NCI-H524 (cell line): ENCODE results near the gene DIPK1B.
A peak's percentile ranks its signal among the peaks of the same experiment; 100 is the strongest.
"Not testable (repeated sequence)": the region's sequence is repeated elsewhere in the genome, so short reads cannot be mapped to it uniquely, and the experiment has no call there.

ENCODE experiments used
- DNase-seq, 2 experiments: peaks; one replicate each; lab custom pipeline; 2025; lab: John Stamatoyannopoulos, UW

DIPK1B gene

GRCh38 chr9:136753371-136754058 lies 41.1 kb downstream of the DIPK1B start:
- no peak for DNase-seq

- DNase-seq = no peak
Observed at GRCh38 chr9:136754059-136754572, 41.7 kb downstream of the DIPK1B start.

DNA sequence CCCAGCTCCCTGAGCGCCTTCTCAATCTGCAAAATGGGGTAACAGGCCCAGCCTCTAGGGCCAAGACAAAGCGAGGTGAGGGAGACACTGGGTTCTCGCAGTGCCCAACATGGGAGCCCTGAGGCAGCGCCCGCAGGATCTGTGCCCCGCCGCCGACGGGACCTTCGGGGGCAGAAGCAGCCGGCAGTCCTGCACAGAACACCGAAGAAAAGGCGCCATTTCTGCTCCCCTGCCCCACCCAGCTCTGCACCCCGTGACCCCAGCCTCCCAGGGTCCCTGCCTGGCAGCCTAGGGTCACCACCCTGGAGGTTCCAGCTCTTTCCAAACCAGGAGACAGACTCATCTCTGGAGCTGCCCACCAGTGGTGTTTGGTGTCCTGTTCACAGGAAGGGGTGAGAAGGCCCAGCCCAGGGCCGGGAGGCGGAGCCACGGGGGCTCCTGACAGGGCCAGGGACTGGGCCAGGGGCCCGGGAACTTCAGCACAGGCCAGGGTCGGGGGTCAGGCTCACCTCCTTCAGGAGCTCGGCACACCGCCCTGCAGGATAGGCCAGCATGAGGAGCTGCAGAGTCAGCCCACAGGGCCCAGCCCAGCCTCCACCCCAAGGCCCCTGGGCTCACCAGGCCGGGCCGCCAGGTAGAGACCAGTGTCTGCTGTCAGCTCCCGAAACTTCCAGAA lies 42.4 kb downstream of the DIPK1B start:
- DNase-seq = no peak

GRCh38 chr9:136755302-136756133 lies 43.1 kb downstream of the DIPK1B start:
- DNase-seq = not testable (repeated sequence)

DNA sequence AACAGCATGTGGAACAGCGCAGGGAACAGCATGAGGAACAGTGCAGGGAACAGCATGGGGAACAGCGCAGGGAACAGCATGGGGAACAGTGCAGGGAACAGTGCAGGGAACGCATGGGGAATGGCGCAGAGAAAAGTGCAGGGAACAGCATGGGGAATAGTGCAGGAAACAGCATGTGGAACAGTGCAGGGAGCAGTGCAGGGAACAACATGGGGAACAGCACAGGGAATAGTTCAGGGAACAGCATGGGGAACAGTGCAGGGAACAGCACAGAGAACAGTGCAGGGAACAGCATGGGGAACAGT lies 43.7 kb downstream of the DIPK1B start:
- DNase-seq = no peak

DNA sequence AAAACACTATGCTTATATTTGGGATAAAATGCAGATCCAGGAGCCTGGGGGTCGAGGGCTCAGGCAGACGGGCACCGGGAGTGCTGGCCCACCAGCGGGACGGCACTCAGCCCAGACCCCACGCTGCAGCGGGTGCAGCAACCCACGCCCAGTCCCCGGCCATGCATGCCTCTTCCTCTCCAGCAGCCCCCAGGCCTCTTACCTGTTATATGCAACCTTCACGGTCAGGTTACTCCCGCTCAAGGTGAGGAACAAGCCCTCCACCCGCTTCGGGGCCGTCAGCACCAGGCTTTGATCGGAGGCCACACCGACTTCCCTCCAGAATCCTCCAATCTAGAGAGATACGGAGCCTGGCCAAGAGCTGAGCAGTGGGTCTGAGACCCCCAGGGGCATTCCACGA lies 44.5 kb downstream of the DIPK1B start:
- DNase-seq = no peak

DNA sequence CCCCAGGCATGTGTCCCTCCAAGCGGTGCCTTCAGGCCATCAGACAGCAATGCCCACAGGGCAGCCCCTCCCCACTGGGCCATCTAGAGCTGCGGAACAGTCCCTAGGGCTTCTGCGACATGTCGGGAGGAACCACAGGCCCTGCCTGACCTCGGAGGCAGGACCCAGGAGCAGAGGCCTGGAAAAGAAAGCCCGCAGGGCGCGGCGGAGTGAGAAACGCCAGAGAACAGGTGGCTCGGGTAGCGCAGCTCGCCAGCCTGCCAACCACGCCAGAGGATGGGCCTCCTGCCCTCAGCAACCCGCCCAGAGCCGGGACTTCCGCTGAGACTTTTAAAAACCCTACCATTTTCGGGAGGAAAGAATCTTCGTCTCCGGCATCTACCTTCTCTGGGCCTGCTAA lies 45.0 kb downstream of the DIPK1B start:
- no peak for DNase-seq

- DNase-seq = no peak
Observed at GRCh38 chr9:136757751-136758140, 45.4 kb downstream of the DIPK1B start.

DNA sequence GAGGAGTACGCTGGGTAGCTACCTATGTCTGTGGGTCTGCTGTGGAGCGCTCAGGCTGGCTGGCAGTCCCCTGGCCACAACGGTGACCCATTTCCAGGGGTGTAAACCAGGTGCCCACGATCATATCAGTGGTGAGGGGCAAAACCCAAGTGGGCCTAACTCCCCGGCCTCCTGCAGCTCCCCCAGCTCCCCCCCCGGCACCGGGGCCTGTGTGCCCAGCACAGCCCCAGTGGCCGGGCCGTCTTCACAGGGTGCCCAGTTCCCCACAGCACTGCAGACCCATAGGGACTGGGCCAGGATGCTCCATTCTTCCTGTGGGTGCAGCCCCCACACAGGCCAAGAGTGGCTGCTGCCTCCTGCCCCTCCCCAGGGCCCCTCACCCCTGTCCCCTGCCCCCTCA lies 46.6 kb downstream of the DIPK1B start:
- DNase-seq = no peak

DNA sequence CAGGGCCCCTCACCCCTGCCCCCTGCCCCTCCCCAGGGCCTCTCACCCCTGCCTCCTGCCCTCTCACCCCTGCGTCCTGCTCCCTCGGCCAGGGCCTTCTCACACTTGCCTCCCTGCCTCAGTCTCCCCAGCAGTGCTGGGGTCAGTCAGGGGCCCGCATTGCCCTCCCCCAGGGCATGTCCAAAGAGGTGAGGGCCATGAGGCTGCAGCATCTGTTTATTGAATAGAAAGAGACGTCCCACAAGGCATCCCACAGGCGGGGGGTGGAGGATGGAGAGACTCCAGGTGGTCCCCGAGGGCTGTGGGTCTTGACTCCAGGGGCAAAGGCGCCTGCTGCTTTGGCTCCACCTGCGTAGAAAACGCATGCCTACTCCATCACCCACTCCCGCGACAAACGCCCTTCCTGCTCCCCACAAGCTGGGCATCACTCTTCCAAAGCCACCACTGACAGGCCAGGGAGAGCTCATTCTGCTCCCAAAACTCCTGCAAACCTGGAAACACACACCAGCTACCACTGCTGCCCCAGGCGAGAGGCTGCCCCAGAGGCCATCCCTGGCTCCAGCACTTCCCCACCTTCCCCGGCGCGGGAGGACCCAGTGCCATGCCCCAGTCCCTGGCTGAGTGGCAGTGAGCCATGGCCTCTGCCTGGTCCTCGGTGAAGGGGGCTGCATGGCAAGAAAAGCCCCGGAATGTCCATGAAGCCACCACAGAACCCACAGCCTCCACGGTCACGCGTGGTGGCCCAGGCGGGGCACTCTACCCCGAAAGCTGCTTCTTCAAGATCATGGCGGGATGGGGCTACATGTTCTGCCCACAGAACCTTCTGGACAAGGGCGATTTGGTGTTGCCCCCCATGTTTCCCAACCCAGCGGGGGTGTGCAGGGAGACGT lies 47.3 kb downstream of the DIPK1B start:
- DNase-seq = no peak

DNA sequence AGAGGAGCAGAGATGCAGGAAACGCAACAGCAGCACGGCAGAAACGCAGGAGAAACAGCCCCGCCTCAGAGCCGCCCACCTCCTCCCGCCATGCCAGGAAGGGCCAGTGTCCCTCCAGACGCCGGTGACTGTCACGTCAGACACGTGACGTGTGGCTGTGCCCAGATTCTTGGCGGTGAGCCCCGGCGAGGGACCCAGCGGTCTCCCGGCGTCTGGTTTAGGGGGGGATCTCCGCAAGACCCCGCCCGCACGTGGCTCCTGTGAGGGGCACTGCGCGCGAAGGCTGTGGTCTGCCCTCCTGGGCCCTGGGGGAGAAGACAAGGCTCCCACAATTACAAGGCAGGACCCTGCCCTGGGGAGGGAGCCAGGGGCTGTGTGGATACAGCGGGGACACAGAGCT lies 48.1 kb downstream of the DIPK1B start:
- DNase-seq = no peak

DNA sequence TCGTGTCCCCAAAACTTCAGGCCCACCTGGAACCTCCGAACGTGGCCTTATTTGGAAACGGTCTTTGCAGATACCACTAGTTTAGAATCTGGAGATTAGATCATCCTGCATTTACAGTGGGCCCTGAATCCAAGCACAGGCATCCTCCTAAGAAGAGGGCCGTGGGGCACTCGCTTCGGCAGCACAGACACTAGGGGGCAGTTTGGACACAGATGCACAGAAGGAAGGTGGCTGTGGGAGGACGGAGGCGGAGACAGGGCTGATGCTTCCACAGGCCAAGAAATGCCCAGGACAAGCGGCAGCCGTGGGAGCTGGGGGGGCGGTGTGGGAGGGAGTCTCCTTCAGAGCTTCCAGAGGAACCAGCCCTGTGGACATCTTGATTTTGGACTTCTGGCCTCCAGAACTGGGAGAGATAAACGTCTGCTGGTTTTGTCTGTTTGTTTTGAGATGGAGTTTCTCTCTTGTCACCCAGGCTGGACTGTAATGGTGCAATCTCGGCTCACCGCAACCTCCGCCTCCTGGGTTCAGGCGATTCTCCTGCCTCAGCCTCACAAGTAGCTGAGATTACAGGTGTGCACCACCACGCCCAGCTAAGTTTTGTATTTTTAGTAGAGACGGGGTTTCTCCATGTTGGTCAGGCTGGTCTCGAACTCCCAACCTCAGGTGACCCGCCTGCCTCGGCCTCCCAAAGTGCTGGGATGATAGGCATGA lies 48.6 kb downstream of the DIPK1B start:
- DNase-seq = peak; percentile 59 to 72

- no peak for DNase-seq
Observed at GRCh38 chr9:136761545-136761981, 49.2 kb downstream of the DIPK1B start.

- DNase-seq = no peak
Observed at GRCh38 chr9:136762221-136762691, 49.9 kb downstream of the DIPK1B start.

GRCh38 chr9:136762915-136763648 lies 50.7 kb downstream of the DIPK1B start:
- DNase-seq = no peak

DNA sequence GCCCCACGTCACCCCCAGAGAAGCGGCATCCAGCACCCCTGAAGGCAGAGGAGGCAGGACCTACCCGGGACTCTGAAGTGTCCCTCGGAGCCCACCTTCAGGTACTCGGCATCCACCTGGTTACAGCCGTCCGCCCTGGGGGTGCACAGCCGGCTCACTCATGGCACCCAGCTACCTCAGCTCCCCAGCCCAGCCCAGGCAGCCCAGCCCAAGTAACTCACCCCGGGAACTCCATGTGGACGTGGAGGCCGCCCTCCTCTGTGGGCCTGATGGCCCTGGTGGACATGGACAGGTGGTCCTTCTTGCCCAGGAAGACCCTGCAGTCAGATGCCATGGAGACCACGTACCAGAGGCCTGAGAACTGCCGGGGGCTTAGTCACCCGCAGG lies 51.3 kb downstream of the DIPK1B start:
- no peak for DNase-seq

DNA sequence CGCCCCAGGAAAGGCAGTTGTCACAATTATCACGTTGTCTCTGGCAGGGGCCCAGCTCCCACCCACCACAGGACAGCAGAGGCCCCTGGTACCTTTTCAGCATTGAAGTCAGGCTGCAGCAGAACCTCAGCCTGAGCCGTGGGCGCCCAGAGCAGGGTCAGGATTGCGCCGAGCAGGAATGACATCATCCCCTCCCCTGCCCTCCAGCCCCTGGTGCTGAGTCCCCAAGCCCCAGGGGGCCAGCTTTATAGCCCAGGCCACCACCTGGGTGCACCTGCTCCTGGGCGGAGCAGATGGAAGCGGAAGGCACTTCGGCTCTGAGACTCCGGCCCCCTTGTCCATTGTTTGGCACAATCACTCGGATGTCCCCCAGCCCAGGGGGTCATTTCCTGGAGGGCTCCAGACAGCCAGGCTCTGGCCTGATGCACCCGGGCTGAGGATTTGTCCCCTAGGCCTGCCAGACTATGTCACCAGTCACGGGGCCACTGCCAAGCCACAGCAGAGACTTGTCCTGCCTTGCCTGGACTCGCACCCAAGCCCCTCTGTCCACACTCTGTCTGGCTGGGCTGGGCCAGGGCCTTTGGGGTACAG lies 52.0 kb downstream of the DIPK1B start, which contains the start of gene LCN15:
Gene LCN15, minus strand, starts transcription at position 218 of the 591 bp plus-strand sequence. Its CDS starts 30 bp downstream, at position 188.
- DNase-seq = no peak

GRCh38 chr9:136765041-136765440 lies 52.7 kb downstream of the DIPK1B start:
- DNase-seq = no peak

- not testable (repeated sequence) for DNase-seq
Observed at GRCh38 chr9:136765745-136766409, 53.5 kb downstream of the DIPK1B start.
